ENCODE measurements around the gene SLC35F3. TPM values are rescaled to one million over a fixed set of nuclear protein-coding genes. Genes with fewer than 3 reads are reported as not detected.

The SLC35F3 gene
- total RNA-seq, 1 experiment from 2014 or later, result not detected

DNA sequence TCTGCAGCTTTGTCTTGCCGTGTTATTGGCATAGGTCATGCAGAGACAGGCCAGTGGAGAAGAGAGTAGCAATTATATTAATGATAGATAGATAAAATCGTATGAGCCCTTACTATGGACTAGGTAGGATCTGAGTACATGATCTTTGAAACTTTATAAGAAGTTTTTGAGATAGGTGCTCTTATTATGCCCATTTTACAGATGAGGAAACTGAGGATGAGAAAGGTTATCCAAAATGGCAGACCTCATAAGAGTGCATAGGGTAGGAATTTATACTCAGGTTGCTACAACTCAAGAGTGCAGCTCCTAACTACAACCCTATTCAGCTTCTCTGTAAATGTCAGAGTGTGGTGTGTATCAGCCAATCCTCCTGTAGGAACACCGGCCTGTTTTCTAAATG lies 89.6 kb downstream of the SLC35F3 start:
- H3K27ac Mint-ChIP-seq (ENCODE audit: unreplicated experiment), result no peak overlapping the region
- CTCF ChIA-PET, result no interaction called here
- H3K4me3 Mint-ChIP-seq (ENCODE audit: unreplicated experiment), result no peak overlapping the region
- H3K4me1 Mint-ChIP-seq (ENCODE audit: low read depth, unreplicated experiment), result no peaks in the 10 kb centered on the region
- Histone ChIP-seq H3K4me3 (ENCODE audit: low read depth, low read length) (no peak overlapping the region), H3K36me3 (ENCODE audit: control insufficient read depth, insufficient read depth, low read length) (no peaks in the 10 kb centered on the region), H3K27me3 (replicated peaks; ENCODE audit: control insufficient read depth, insufficient read depth, low read length) (no peaks in the 10 kb centered on the region), H3K4me1 (no peaks in the 10 kb centered on the region), H3K9me3 (no peaks in the 10 kb centered on the region)
- H3K27me3 Mint-ChIP-seq (ENCODE audit: insufficient read depth, unreplicated experiment), result peaks cover 12% of the 10 kb centered on the region
- POLR2A ChIA-PET, result no interaction called here
- TF ChIP-seq, protein P1, sequence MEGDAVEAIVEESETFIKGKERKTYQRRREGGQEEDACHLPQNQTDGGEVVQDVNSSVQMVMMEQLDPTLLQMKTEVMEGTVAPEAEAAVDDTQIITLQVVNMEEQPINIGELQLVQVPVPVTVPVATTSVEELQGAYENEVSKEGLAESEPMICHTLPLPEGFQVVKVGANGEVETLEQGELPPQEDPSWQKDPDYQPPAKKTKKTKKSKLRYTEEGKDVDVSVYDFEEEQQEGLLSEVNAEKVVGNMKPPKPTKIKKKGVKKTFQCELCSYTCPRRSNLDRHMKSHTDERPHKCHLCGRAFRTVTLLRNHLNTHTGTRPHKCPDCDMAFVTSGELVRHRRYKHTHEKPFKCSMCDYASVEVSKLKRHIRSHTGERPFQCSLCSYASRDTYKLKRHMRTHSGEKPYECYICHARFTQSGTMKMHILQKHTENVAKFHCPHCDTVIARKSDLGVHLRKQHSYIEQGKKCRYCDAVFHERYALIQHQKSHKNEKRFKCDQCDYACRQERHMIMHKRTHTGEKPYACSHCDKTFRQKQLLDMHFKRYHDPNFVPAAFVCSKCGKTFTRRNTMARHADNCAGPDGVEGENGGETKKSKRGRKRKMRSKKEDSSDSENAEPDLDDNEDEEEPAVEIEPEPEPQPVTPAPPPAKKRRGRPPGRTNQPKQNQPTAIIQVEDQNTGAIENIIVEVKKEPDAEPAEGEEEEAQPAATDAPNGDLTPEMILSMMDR (IDR thresholded peaks at IDR 0.05; ENCODE audit: insufficient read depth in 1 of 2, low read depth in 1 of 2, low read length in 1 of 2, severe bottlenecking in 1 of 2, unreplicated experiment in 1 of 2), result no peak
- H3K36me3 Mint-ChIP-seq (ENCODE audit: insufficient read depth, unreplicated experiment), result no peaks in the 10 kb centered on the region
- no peak for DNase-seq
- H3K9me3 Mint-ChIP-seq (ENCODE audit: unreplicated experiment), result no peaks in the 10 kb centered on the region
- intact Hi-C loops (cut with micrococcal nuclease; ENCODE audit: unreplicated experiment), result no loop called here
- BruUV-seq (replicated peaks), result no TSS peak

DNA sequence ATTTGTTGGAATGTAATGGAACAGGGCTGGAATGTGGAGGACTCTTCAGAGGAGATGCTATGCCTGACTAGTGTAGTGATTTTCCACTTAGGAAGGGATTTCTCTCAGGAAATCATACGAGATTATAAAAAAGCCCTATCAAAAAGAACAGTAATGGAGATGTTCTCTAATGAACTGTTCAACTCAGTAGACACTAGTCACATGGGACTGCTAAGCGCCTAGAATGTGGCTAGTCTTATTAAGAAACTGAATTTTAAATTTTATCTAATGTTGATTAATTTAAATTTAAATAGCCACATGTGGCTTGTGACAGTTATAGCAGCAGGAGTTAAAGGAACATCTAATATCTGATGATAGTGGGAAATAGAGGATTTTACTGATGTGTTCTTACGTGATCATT lies 94.0 kb downstream of the SLC35F3 start:
- ChIA-PET CTCF (no interaction called here), POLR2A (no interaction called here)
- BruUV-seq (replicated peaks), result no TSS peak
- TF ChIP-seq, protein P1 (IDR thresholded peaks at IDR 0.05; ENCODE audit: insufficient read depth in 1 of 2, low read depth in 1 of 2, low read length in 1 of 2, severe bottlenecking in 1 of 2, unreplicated experiment in 1 of 2), result no peak
- intact Hi-C loops (cut with micrococcal nuclease; ENCODE audit: unreplicated experiment), result no loop called here
- Mint-ChIP-seq H3K4me3 (ENCODE audit: unreplicated experiment) (no peak overlapping the region), H3K36me3 (ENCODE audit: insufficient read depth, unreplicated experiment) (no peaks in the 10 kb centered on the region), H3K9me3 (ENCODE audit: unreplicated experiment) (no peaks in the 10 kb centered on the region), H3K27ac (ENCODE audit: unreplicated experiment) (no peak overlapping the region), H3K27me3 (ENCODE audit: insufficient read depth, unreplicated experiment) (peaks cover 15% of the 10 kb centered on the region), H3K4me1 (ENCODE audit: low read depth, unreplicated experiment) (no peaks in the 10 kb centered on the region)
- no peaks in the 10 kb centered on the region for H3K27me3 ChIP-seq (replicated peaks; ENCODE audit: control insufficient read depth, insufficient read depth, low read length)
- no peak overlapping the region for H3K4me3 ChIP-seq (ENCODE audit: low read depth, low read length)
- DNase-seq, result no peak
- no peaks in the 10 kb centered on the region for H3K4me1 ChIP-seq
- H3K9me3 ChIP-seq, result no peaks in the 10 kb centered on the region
- no peaks in the 10 kb centered on the region for H3K36me3 ChIP-seq (ENCODE audit: control insufficient read depth, insufficient read depth, low read length)

DNA sequence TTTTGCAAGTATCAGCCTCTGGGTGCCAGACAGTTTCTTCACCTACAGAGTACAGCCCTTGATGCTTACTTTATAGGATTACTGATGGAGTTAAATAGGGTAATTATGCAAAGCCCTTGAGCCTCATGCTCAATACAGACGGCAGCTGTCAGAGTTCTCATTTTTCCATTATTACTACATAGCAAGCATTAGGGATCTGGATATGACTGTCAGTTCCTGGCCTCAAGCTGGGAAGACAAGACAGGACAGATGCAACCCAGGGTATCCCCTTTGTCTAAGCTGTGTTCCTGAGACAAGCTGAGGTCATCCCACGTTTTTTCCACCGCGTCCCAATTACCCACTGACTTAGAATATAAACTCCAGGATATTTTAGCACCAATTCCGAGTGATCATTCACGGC lies 94.4 kb downstream of the SLC35F3 start:
- BruUV-seq (replicated peaks), result no TSS peak
- no peaks in the 10 kb centered on the region for H3K27me3 ChIP-seq (replicated peaks; ENCODE audit: control insufficient read depth, insufficient read depth, low read length)
- H3K27me3 Mint-ChIP-seq (ENCODE audit: insufficient read depth, unreplicated experiment), result peaks cover 15% of the 10 kb centered on the region

More for the DNA sequence above, 94.4 kb downstream of the SLC35F3 start:
- Histone ChIP-seq H3K36me3 (ENCODE audit: control insufficient read depth, insufficient read depth, low read length) (no peaks in the 10 kb centered on the region), H3K4me1 (no peaks in the 10 kb centered on the region), H3K9me3 (no peaks in the 10 kb centered on the region), H3K4me3 (ENCODE audit: low read depth, low read length) (no peak overlapping the region)
- H3K4me1 Mint-ChIP-seq (ENCODE audit: low read depth, unreplicated experiment), result no peaks in the 10 kb centered on the region
- no peaks in the 10 kb centered on the region for H3K9me3 Mint-ChIP-seq (ENCODE audit: unreplicated experiment)
- no peak overlapping the region for H3K4me3 Mint-ChIP-seq (ENCODE audit: unreplicated experiment)
- TF ChIP-seq, protein P1 (IDR thresholded peaks at IDR 0.05; ENCODE audit: insufficient read depth in 1 of 2, low read depth in 1 of 2, low read length in 1 of 2, severe bottlenecking in 1 of 2, unreplicated experiment in 1 of 2), result no peak
- intact Hi-C loops (cut with micrococcal nuclease; ENCODE audit: unreplicated experiment), result no loop called here
- no peak for DNase-seq
- ChIA-PET POLR2A (no interaction called here), CTCF (no interaction called here)
- H3K27ac Mint-ChIP-seq (ENCODE audit: unreplicated experiment), result no peak overlapping the region
- no peaks in the 10 kb centered on the region for H3K36me3 Mint-ChIP-seq (ENCODE audit: insufficient read depth, unreplicated experiment)
